Measurements from ENCODE around the gene PCYT2.

Gene PCYT2

GRCh38 chr17:81909966-81910839 lies 996 bp downstream of the PCYT2 start (continued):
- TF ChIP-seq PRDM2 (tag by site-specific recombination; IDR thresholded peaks at IDR 0.05; ENCODE audit: borderline replicate concordance) (no peak), ZSCAN16 (tag by site-specific recombination; IDR thresholded peaks at IDR 0.05) (no peak), HOXD13 (CRISPR knock-in tag; IDR thresholded peaks at IDR 0.05; ENCODE audit: borderline replicate concordance) (no peak), MYNN (tag by site-specific recombination; IDR thresholded peaks at IDR 0.05; ENCODE audit: borderline replicate concordance) (no peak), CTCF (tag by site-specific recombination; IDR thresholded peaks at IDR 0.05) (no peak), ZNF302 (tag by site-specific recombination; IDR thresholded peaks at IDR 0.05; ENCODE audit: low read depth) (no peak), ZNF433 (tag by site-specific recombination; IDR thresholded peaks at IDR 0.05; ENCODE audit: low read depth) (no peak), ZNF791 (tag by site-specific recombination; IDR thresholded peaks at IDR 0.05) (no peak), ZBTB8A (tag by site-specific recombination; IDR thresholded peaks at IDR 0.05) (no peak), PBX3 (CRISPR knock-in tag; IDR thresholded peaks at IDR 0.05) (0 out of 2 replicates have a peak, but pooled peaks have one; percentile 11), IKZF3 (tag by site-specific recombination; IDR thresholded peaks at IDR 0.05) (no peak), ZBTB49 (tag by site-specific recombination; IDR thresholded peaks at IDR 0.05; ENCODE audit: low read depth) (no peak), ZNF513 (tag by site-specific recombination; IDR thresholded peaks at IDR 0.05) (no peak), SCRT2 (tag by site-specific recombination; IDR thresholded peaks at IDR 0.05) (peak; percentile 76), ZNF785 (tag by site-specific recombination; IDR thresholded peaks at IDR 0.05) (no peak), ZBTB44 (tag by site-specific recombination; IDR thresholded peaks at IDR 0.05) (peak; percentile 13; the same call in 1 of the 2 replicates), ZNF747 (tag by site-specific recombination; IDR thresholded peaks at IDR 0.05) (no peak), ZNF529 (tag by site-specific recombination; IDR thresholded peaks at IDR 0.05; ENCODE audit: insufficient replicate concordance) (no peak), ZNF366 (tag by site-specific recombination; conservative IDR thresholded peaks at IDR 0.05) (no peak), KLF9 (tag by site-specific recombination; IDR thresholded peaks at IDR 0.05; ENCODE audit: low read depth) (no peak), ZNF692 (tag by site-specific recombination; IDR thresholded peaks at IDR 0.05) (peak; percentile 9; the same call in 1 of the 2 replicates), HOXA7 (CRISPR knock-in tag; IDR thresholded peaks at IDR 0.05; ENCODE audit: borderline replicate concordance) (no peak)

All from HEK293 (cell line).